ENCODE results near the gene ABL2.
"Not testable (repeated sequence)": the region's sequence is repeated elsewhere in the genome, so short reads cannot be mapped to it uniquely, and the experiment has no call there.

ABL2 gene

GRCh38 chr1:179197690-179198297 is 31.7 kb downstream of the ABL2 start:
- Mint-ChIP-seq H3K4me3 (no peak overlapping the region), H3K36me3 (peaks cover 3 to 4% of the 10 kb centered on the region in 2 donors), H3K27me3 (no peaks in the 10 kb centered on the region), H3K9me3 (no peaks in the 10 kb centered on the region), H3K27ac (no peak overlapping the region), H3K4me1 (peaks cover 23 to 44% of the 10 kb centered on the region in 2 donors)
- ATAC-seq (replicated peaks) (no peak), DNase-seq (no peak)

DNA sequence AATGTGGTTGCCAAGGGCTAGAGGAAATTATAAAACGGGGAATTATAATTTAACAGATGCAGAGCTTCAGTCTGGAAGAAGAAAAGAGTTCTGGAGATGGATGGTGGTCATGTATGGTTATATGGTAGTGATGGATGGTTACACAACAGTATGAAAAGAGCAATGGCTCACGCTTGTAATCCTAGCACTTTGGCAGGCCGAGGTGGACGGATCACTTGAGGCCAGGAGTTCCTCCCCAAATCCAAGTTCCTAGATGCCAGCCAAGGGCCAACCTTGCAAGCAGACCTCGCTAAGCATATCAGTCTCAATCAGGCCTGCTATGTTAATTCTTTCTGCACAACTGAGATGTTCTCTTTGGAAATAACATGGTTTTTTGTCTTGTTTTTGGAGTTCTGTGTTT is 33.6 kb downstream of the ABL2 start:
- DNase-seq; H3K36me3 Mint-ChIP-seq; H3K4me3 Mint-ChIP-seq; H3K9me3 Mint-ChIP-seq; H3K27me3 Mint-ChIP-seq; H3K27ac Mint-ChIP-seq; ATAC-seq (replicated peaks): not testable (repeated sequence)
- H3K4me1 Mint-ChIP-seq: peaks cover 24 to 42% of the 10 kb centered on the region in 2 donors

GRCh38 chr1:179195376-179195775 is 34.1 kb downstream of the ABL2 start:
- Mint-ChIP-seq H3K9me3 (no peaks in the 10 kb centered on the region), H3K4me3 (no peak overlapping the region), H3K36me3 (peaks cover 4 to 8% of the 10 kb centered on the region in 2 donors), H3K4me1 (peaks cover 23 to 41% of the 10 kb centered on the region in 2 donors), H3K27ac (no peak overlapping the region), H3K27me3 (no peaks in the 10 kb centered on the region)
- DNase-seq: no peak
- ATAC-seq (replicated peaks): peak; percentile 64 to 74

DNA sequence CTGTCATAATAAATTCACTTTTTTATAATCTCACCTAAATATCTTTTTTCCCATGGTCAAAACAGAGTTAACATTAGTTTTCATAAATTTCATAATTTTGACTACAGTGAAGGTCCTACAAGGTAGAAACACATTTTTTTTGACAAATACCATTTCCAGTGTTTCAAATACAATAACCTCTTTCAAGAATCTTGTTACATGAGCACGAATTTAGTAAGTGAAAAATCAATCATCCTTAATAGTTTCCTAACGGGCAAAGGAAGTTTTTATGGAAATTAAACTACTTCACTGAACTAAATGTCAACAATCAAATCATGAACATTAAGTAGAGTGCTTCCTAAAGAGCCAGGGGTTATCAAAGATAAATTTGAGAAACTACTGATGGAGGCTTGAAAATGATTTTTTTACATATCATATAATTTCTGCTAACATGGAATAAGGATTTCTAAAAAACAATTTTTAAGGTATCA is 35.4 kb downstream of the ABL2 start:
- no peak for DNase-seq
- Mint-ChIP-seq H3K36me3 (peaks cover 4 to 8% of the 10 kb centered on the region in 2 donors), H3K27me3 (no peaks in the 10 kb centered on the region), H3K4me1 (peaks cover 23 to 38% of the 10 kb centered on the region in 2 donors), H3K27ac (no peak overlapping the region), H3K9me3 (no peaks in the 10 kb centered on the region), H3K4me3 (no peak overlapping the region)
- ATAC-seq (replicated peaks): no peak

DNA sequence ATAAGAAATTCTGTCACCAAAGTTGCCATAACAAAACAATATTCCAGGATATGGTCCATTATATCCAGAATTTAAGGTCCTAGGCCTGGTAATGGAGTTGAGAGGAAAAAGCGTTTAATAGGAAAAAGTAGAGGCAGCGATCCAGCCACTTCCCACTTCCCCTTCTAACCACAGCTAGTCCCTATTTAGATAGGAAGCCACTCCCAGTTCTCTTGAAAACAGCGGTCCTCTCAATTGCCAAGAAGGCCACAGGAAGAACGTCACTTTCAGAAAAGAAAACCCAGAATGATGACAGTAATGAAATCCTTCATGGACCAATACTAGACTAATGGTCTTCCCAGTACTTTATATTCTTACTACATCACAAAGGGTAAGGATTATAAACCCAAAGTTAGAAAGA is 38.6 kb downstream of the ABL2 start:
- no peak overlapping the region for H3K27ac Mint-ChIP-seq
- H3K4me3 Mint-ChIP-seq: peak overlapping the region in 1 of 2 donors; percentile 8

DNA sequence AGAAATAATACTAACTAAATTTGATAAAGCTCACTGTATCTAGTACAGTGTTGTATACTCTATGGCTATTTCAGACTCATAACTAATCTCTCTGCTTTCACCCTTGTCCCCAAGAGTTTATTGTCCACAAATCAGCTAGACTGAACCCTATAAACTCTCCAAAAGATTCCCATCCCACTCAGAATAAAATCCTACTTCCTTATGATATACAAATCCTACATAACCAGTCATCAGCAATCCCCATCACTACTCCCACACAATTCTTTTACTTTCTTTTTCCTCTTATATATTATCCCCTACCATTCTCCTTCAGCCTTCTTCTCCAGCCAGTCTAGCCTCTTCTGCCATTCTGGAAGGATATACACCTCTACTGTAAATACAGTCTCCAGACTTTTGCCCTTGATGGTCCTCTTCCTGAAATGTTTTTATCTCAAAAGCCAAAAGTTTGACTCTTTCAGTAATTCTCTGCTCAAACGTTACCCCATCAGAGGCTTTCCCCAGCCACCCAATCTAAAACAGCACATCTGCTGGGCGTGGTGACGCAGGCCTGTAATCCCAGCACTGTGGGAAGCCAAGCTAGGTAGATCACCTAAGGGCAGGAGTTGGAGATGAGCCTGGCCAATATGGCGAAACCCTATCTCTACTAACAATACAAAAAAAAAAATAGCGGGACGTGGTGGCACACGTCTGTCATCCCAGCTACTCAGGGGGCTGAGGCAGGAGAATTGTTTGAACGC is 41.6 kb downstream of the ABL2 start:
- Mint-ChIP-seq H3K9me3 (no peaks in the 10 kb centered on the region), H3K4me1 (peaks cover 24 to 47% of the 10 kb centered on the region in 2 donors), H3K4me3 (no peak overlapping the region), H3K27ac (no peak overlapping the region), H3K36me3 (peaks cover 6 to 24% of the 10 kb centered on the region in 2 donors), H3K27me3 (no peaks in the 10 kb centered on the region)
- no peak for ATAC-seq (replicated peaks)
- DNase-seq: no peak

More for the DNA sequence above, 38.6 kb downstream of the ABL2 start:
- H3K36me3 Mint-ChIP-seq: peaks cover 4 to 23% of the 10 kb centered on the region in 2 donors
- DNase-seq (no peak), ATAC-seq (replicated peaks) (peak; percentile 61 to 77)
- peaks cover 27 to 51% of the 10 kb centered on the region in 2 donors for H3K4me1 Mint-ChIP-seq
- H3K27me3 Mint-ChIP-seq: no peaks in the 10 kb centered on the region
- H3K9me3 Mint-ChIP-seq: no peaks in the 10 kb centered on the region

GRCh38 chr1:179187043-179187442 is 42.4 kb downstream of the ABL2 start:
- peaks cover 20 to 47% of the 10 kb centered on the region in 2 donors for H3K4me1 Mint-ChIP-seq
- H3K27me3 Mint-ChIP-seq: no peaks in the 10 kb centered on the region
- H3K36me3 Mint-ChIP-seq: peaks cover 9 to 23% of the 10 kb centered on the region in 2 donors
- ATAC-seq (replicated peaks): no peak
- no peak overlapping the region for H3K27ac Mint-ChIP-seq
- DNase-seq: no peak
- H3K4me3 Mint-ChIP-seq: no peak overlapping the region
- H3K9me3 Mint-ChIP-seq: no peaks in the 10 kb centered on the region

- peaks cover 18 to 52% of the 10 kb centered on the region in 2 donors for H3K4me1 Mint-ChIP-seq
- ATAC-seq (replicated peaks) (no peak), DNase-seq (no peak)
- H3K9me3 Mint-ChIP-seq: no peaks in the 10 kb centered on the region
- no peak overlapping the region for H3K27ac Mint-ChIP-seq
- no peak overlapping the region for H3K4me3 Mint-ChIP-seq
- peaks cover 10 to 22% of the 10 kb centered on the region in 2 donors for H3K36me3 Mint-ChIP-seq
- no peaks in the 10 kb centered on the region for H3K27me3 Mint-ChIP-seq
Measured at GRCh38 chr1:179184403-179184802, 45.1 kb downstream of the ABL2 start.

DNA sequence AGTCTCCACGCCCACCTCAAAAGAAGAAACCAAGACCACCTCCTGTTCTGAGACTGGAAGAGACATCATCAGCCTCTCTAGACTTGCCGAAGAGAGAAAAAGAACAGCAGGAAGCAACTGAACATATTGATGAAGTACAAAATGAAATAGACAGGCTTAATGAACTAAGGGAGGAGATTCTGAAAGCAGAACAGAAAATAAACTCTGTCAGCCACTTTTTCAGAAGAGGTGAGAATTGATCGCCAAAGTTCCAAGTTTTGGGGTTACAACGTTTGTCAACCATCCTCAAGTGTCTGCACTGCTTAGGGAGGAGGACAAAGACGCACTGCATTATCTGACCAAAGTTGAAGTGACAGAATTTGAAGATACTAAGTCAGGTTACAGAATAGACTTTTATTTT is 45.6 kb downstream of the ABL2 start:
- Mint-ChIP-seq H3K9me3 (no peaks in the 10 kb centered on the region), H3K4me3 (no peak overlapping the region), H3K4me1 (peaks cover 18 to 52% of the 10 kb centered on the region in 2 donors), H3K36me3 (peaks cover 10 to 22% of the 10 kb centered on the region in 2 donors), H3K27me3 (no peaks in the 10 kb centered on the region), H3K27ac (peak overlapping the region; percentile 34)
- DNase-seq: no peak
- ATAC-seq (replicated peaks): no peak

- peaks cover 3 to 8% of the 10 kb centered on the region in 2 donors for H3K36me3 Mint-ChIP-seq
- H3K27ac Mint-ChIP-seq: no peak overlapping the region
- H3K4me1 Mint-ChIP-seq: peaks cover 7 to 21% of the 10 kb centered on the region in 2 donors
- no peaks in the 10 kb centered on the region for H3K27me3 Mint-ChIP-seq
- no peak for DNase-seq
- no peaks in the 10 kb centered on the region for H3K9me3 Mint-ChIP-seq
- no peak overlapping the region for H3K4me3 Mint-ChIP-seq
- ATAC-seq (replicated peaks): no peak
Measured at GRCh38 chr1:179178950-179179349, 50.5 kb downstream of the ABL2 start.

DNA sequence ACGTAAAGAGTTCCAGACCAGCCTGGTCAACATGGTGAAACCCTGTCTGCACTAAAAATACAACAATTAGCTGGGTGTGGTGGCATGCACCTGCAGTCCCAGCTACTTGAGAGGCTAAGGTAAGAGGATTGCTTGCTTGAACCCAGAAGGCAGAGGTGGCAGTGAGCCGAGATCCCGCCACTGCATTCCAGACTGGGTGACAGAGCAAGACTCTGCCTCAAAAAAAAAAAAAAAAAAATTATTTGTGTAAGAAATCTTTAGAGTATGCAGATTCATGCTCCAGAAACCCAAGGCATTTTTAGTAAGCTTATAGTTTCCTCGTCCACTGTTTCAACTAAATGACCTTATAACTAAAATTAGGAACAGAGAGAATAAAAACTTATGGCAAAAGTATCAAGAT is 51.3 kb downstream of the ABL2 start:
- ATAC-seq (replicated peaks) (no peak), DNase-seq (no peak)
- peaks cover 4 to 16% of the 10 kb centered on the region in 2 donors for H3K4me1 Mint-ChIP-seq

DNA sequence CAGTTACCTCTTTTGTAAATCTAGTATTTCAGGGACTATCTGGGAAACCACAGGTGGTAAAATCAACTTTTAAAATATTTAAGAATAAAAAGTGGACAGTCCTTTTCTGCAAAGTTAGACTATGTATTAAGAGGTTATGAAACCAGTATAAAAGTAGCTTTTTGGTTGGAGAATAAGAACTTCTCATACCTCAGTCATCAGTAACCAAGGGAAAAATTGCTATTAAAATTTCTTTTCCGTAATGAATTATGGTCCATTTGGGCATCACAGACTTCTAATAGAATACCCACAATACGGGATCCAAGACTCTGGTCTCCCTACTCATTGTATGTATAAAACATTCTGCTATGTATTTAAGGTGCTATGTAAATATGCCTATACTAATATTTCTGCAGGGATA is 51.9 kb downstream of the ABL2 start:
- DNase-seq: no peak
- Mint-ChIP-seq H3K9me3 (no peaks in the 10 kb centered on the region), H3K4me1 (peaks cover 4 to 16% of the 10 kb centered on the region in 2 donors), H3K4me3 (no peak overlapping the region), H3K36me3 (peaks cover 3 to 4% of the 10 kb centered on the region in 2 donors), H3K27me3 (no peaks in the 10 kb centered on the region), H3K27ac (no peak overlapping the region)
- ATAC-seq (replicated peaks): no peak

More for the DNA sequence above, 51.3 kb downstream of the ABL2 start:
- no peak overlapping the region for H3K27ac Mint-ChIP-seq
- H3K27me3 Mint-ChIP-seq: no peaks in the 10 kb centered on the region
- H3K9me3 Mint-ChIP-seq: no peaks in the 10 kb centered on the region
- H3K4me3 Mint-ChIP-seq: no peak overlapping the region
- peaks cover 3 to 6% of the 10 kb centered on the region in 2 donors for H3K36me3 Mint-ChIP-seq

GRCh38 chr1:179177182-179177581 is 52.3 kb downstream of the ABL2 start:
- Mint-ChIP-seq H3K27ac (no peak overlapping the region), H3K36me3 (peaks cover 2 to 3% of the 10 kb centered on the region in 2 donors), H3K4me1 (peaks cover 4 to 14% of the 10 kb centered on the region in 2 donors), H3K27me3 (no peaks in the 10 kb centered on the region), H3K9me3 (no peaks in the 10 kb centered on the region), H3K4me3 (no peak overlapping the region)
- DNase-seq: no peak
- ATAC-seq (replicated peaks): no peak

DNA sequence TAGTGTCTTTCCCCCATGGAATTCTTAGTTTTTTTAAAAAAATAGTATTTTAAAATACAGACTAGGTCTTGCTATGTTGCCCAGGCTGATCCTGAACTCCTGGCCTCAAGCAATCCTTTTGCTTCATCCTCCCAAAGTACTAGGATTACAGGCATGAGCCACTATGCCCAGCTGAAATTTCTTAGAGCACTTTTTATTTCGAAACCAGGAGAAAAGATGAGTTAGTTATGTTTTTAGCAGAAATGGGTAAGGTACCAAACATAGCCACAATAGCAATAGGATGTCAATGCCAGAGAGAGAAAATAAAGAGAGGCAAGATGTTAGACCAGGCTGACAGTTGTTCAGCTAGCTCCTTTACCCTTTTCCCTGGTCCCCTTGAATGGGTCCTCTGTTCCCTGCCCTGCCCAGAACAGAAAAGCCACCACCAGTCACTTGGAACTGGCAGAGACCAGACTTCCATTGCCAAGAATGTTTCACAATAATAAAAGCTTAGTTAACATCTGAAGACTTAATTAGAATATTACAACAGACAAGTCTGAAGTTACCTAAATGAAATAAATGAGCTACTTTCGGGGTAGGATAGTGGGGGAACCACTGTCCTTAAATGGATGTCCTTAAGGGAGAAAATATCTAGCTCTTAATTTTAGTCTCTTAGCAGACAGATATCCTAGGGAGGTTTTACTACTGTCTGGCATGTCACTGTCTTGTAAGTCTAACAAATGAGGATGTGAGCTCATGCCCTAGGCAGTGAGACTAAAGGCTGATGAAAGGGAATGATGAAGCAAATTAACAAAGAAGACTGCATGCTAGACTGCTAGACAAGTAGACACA is 54.3 kb downstream of the ABL2 start:
- Mint-ChIP-seq H3K36me3 (no peaks in the 10 kb centered on the region), H3K27ac (no peak overlapping the region), H3K4me1 (peaks cover 1 to 4% of the 10 kb centered on the region in 2 donors), H3K27me3 (no peaks in the 10 kb centered on the region), H3K4me3 (no peak overlapping the region), H3K9me3 (no peaks in the 10 kb centered on the region)
- no peak for DNase-seq
- no peak for ATAC-seq (replicated peaks)

Measured in stimulated activated naive B cell treated with anti-CD40 and anti-IgM and Interleukin-4, amounts not matched to agents 10 μg/mL and 1 μg/mL and 100 μg/mL, for 72 hours (primary cell).